Measurements from ENCODE around the gene DOCK1. TPM values are rescaled to one million over a fixed set of nuclear protein-coding genes. Genes with fewer than 3 reads are reported as not detected.

DOCK1 gene
- polyA plus RNA-seq, 1 donor from 2014 or later: 2.7 TPM

GRCh38 chr10:127133225-127133624 is 228.0 kb downstream of the DOCK1 start:
- Histone ChIP-seq H3K9me2 (ENCODE audit: insufficient read depth, low read length) (no peaks in the 10 kb centered on the region), H3K9ac (ENCODE audit: low read length) (no peak overlapping the region), H3K27ac (ENCODE audit: low read length) (no peak overlapping the region), H2AFZ (ENCODE audit: low read depth, low read length) (no peak overlapping the region), H4K20me1 (ENCODE audit: insufficient read depth) (no peaks in the 10 kb centered on the region), H3K9me3 (ENCODE audit: low read length) (no peaks in the 10 kb centered on the region), H3K27me3 (ENCODE audit: insufficient read depth, low read depth, low read length) (no peaks in the 10 kb centered on the region), H3K36me3 (ENCODE audit: insufficient read depth, low read length) (no peaks in the 10 kb centered on the region), H3K79me2 (replicated peaks; ENCODE audit: insufficient read depth, low read length) (no peaks in the 10 kb centered on the region), H3K4me2 (ENCODE audit: low read length) (no peak overlapping the region), H3K4me3 (ENCODE audit: low read length) (no peak overlapping the region), H3F3A (ENCODE audit: insufficient read depth, low read length, poor library complexity, severe bottlenecking) (no peaks in the 10 kb centered on the region)
- TF ChIP-seq REST (IDR thresholded peaks at IDR 0.05; ENCODE audit: borderline replicate concordance) (no peak), RAD21 (conservative IDR thresholded peaks at IDR 0.05) (no peak), TAF1 (IDR thresholded peaks at IDR 0.05; ENCODE audit: low read depth) (no peak), CTCF (IDR thresholded peaks at IDR 0.05; ENCODE audit: poor library complexity, severe bottlenecking) (no peak), SMC3 (conservative IDR thresholded peaks at IDR 0.05; ENCODE audit: poor library complexity) (no peak), MXI1 (conservative IDR thresholded peaks at IDR 0.05; ENCODE audit: poor library complexity, severe bottlenecking) (no peak), EZH2 (IDR thresholded peaks at IDR 0.05; ENCODE audit: borderline replicate concordance, insufficient read depth, low read length, poor library complexity, severe bottlenecking) (no peak), EP300 (conservative IDR thresholded peaks at IDR 0.05; ENCODE audit: poor library complexity, severe bottlenecking) (no peak), POLR2AphosphoS5 (IDR thresholded peaks at IDR 0.05) (no peak)

GRCh38 chr10:127133672-127134500 is 228.7 kb downstream of the DOCK1 start:
- Histone ChIP-seq H3K36me3 (ENCODE audit: insufficient read depth, low read length) (no peaks in the 10 kb centered on the region), H3K9ac (ENCODE audit: low read length) (no peak overlapping the region), H2AFZ (ENCODE audit: low read depth, low read length) (no peak overlapping the region), H3K4me3 (ENCODE audit: low read length) (no peak overlapping the region), H3K79me2 (replicated peaks; ENCODE audit: insufficient read depth, low read length) (no peaks in the 10 kb centered on the region), H3K9me2 (ENCODE audit: insufficient read depth, low read length) (no peaks in the 10 kb centered on the region), H3K4me2 (ENCODE audit: low read length) (no peak overlapping the region), H3K9me3 (ENCODE audit: low read length) (no peaks in the 10 kb centered on the region), H3K27me3 (ENCODE audit: insufficient read depth, low read depth, low read length) (no peaks in the 10 kb centered on the region), H3F3A (ENCODE audit: insufficient read depth, low read length, poor library complexity, severe bottlenecking) (no peaks in the 10 kb centered on the region), H4K20me1 (ENCODE audit: insufficient read depth) (no peaks in the 10 kb centered on the region), H3K27ac (ENCODE audit: low read length) (no peak overlapping the region)
- no peak for TF ChIP-seq SMC3 (conservative IDR thresholded peaks at IDR 0.05; ENCODE audit: poor library complexity)

Measured in neural cell (in vitro differentiated cells).